Stimulated activated effector memory CD8-positive, alpha-beta T cell treated with anti-CD3 and anti-CD28 coated beads, Interleukin-12 subunit alpha, Interleukin-12 subunit beta, amount 100 ng/mL, for 72 hours (primary cell): ENCODE data around the gene VEGFB.

ENCODE experiments used
- ATAC-seq: fragments of 150-1000 bp; cut with Tn5 transposase; 2 replicates; pipeline ENCODE4 v1.10.0; 2021
- DNase-seq, 2 donors: peaks; one replicate each; pipeline ENCODE4 v3.0.0; 2021 to 2022; ENCODE audit warnings: low spot score in 2 of 2
- H3K27ac Mint-ChIP-seq: one replicate; pipeline ENCODE4 v1.8.0; 2022; ENCODE audit warnings: mild to moderate bottlenecking, mixed read lengths
- H3K36me3 Mint-ChIP-seq: one replicate; pipeline ENCODE4 v1.8.0; 2022; ENCODE audit warnings: mild to moderate bottlenecking, mixed read lengths
- H3K4me1 Mint-ChIP-seq: one replicate; pipeline ENCODE4 v1.8.0; 2022; ENCODE audit warnings: mixed read lengths
- H3K4me3 Mint-ChIP-seq: one replicate; pipeline ENCODE4 v1.8.0; 2022; ENCODE audit warnings: mild to moderate bottlenecking, mixed read lengths
- H3K9me3 Mint-ChIP-seq: one replicate; pipeline ENCODE4 v1.8.0; 2022; ENCODE audit warnings: mixed read lengths

Gene VEGFB, protein sequence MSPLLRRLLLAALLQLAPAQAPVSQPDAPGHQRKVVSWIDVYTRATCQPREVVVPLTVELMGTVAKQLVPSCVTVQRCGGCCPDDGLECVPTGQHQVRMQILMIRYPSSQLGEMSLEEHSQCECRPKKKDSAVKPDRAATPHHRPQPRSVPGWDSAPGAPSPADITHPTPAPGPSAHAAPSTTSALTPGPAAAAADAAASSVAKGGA

DNA sequence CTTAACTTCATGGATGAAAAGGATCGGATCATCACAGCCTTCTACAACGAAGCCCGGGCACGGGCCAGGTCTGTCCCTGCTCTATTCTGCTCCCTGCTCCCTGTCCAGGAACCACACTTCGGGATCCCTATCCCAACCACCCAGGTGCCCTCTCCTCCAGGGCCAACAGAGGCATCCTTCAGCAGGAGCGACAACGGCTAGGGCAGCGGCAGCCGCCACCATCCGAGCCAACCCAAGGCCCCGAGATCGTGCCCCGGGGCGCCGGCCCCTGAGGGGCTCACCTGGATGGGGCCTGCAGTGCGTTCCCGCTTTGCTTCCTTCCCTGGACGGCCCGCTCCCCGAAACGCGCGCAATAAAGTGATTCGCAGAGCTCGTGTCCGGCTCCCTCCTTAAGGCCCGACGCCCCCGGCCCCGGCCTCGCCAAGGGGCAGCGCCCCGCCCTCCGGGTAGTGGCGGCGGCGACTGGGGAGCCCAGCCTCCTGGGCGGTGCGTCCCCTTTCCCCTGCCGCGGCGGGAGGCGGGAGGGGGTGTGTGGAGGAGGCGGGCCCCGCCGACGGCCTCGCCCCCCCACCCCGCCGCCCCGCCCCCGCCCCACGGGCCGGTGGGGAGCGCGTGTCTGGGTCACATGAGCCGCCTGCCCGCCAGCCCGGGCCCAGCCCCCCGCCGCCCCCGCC lies at the start of gene VEGFB:
Gene VEGFB, plus strand, starts transcription at position 672 of the 674 bp plus-strand sequence. CDS start 250 bp downstream, outside the sequence.
- ATAC-seq (peak; percentile 68), DNase-seq (peak; percentile 58 to 80)
- Mint-ChIP-seq H3K4me3 (peak within 1 kb of the TSS; percentile 81), H3K36me3 (peaks cover 41% of the 10 kb centered on the region), H3K27ac (peak within 1 kb of the TSS; percentile 73), H3K9me3 (no peaks in the 10 kb centered on the region), H3K4me1 (peaks cover 38% of the 10 kb centered on the region)

DNA sequence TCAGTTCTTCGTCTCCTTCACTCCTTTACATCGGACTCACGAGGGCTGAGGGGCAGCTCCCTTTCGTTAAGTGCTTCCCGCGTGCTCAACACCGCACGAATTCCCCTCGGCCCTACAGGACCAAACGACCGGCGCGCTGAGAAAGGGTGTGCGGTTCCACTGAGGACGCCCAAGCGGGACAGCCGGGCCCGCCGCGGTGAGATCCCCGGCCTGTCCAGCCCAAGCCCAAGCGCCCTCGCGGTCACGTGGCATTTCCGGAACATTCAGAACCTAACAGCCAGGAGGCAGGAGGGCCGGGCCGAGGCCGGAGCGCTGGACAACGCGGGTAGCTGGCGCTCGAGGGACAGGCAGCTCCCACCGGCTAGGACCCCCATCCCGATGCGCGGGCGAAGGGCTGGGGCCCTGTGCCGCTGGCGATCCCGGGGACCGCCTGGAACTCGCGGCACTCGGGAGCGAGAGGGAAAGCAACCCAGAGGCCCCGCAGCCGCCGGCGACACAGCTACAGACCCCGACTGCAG lies 49.1 kb upstream of the VEGFB start:
- DNase-seq (no peak), ATAC-seq (no peak)
- Mint-ChIP-seq H3K9me3 (no peaks in the 10 kb centered on the region), H3K4me1 (peaks cover 33% of the 10 kb centered on the region), H3K36me3 (peaks cover 17% of the 10 kb centered on the region), H3K4me3 (no peak overlapping the region), H3K27ac (no peak overlapping the region)

DNA sequence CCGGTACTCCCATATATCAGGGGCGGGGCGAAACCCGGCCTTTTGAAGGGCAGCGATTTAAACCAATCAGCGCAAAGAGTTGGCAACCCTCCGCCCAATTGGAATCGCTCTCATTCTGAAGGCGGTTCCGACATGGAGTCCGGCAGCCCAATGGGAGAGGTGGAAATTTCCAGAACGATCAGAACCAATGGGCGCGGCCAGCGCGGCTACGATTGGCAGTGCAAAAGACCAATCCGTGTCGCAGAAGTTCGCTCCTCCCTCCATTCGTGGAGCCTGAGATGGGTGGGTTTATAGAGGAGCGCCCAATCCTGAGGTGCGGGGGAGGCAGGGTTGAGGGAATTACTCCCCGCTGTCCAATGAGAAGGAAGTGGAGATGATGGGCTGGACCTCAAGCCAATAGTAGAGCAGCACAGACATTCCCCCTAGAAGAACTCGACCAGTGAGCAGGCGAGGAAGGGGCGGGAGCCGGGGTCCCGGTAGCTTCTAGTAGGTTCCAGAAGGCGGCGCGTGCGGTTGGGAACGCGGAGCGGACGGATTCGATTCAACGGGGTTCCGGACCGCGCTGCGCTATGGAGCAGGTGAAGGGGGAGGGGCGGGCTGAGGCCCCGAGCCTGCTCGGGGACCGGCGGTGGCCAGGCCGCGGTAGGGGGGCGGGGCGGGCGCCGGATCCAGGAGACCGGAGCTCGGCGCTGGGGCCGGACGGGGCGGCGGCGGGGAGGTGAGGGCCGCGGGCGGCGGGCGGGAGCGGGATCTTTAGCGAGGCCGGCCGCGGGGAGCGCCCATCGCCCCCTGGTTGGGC lies 48.5 kb upstream of the VEGFB start, which contains the start of gene STIP1:
Gene STIP1, plus strand, starts transcription at position 479 of the 799 bp plus-strand sequence. Its CDS starts 91 bp downstream, at position 570.
- no peaks in the 10 kb centered on the region for H3K9me3 Mint-ChIP-seq
- peaks cover 17% of the 10 kb centered on the region for H3K36me3 Mint-ChIP-seq
- peak; percentile 96 to 99 for DNase-seq
- H3K4me1 Mint-ChIP-seq = peaks cover 40% of the 10 kb centered on the region
- ATAC-seq = peak; percentile 86
- no peak within 1 kb of the TSS for H3K4me3 Mint-ChIP-seq
- H3K27ac Mint-ChIP-seq = no peak within 1 kb of the TSS

DNA sequence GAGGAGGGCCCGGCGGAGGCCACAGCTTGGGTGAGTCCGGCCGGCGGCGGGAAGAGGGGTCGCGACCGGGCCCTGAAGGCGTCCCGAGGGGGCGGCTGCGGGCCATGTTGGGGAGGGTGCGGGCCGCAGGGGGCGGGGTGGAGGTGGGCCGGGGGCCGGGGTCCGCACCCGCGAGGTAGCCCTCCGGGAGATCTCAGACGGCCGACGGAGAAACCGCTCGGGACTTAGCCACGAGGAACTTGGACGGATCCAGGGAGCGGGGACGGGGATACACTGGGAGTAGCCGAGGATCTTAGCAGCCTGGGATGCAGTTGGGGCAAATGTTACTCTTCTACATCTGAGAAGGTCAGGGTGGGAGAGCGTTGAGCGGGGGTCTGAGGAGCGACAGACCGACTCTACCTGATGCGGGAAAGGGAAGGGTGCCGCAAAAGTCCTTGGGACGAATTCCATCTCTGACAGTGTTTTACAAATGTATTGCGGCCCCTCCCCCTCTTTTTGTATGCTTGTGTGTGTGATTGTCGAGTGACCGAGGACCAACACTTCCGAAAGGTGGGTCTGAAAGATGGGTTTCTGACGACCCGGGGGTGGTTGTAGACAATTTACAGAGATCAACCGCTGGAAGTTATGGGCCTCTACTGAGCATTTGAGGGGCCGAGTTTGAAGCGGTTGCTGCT lies 47.8 kb upstream of the VEGFB start:
- Mint-ChIP-seq H3K9me3 (no peaks in the 10 kb centered on the region), H3K4me1 (peaks cover 43% of the 10 kb centered on the region), H3K36me3 (peaks cover 17% of the 10 kb centered on the region), H3K27ac (no peak overlapping the region), H3K4me3 (no peak overlapping the region)
- ATAC-seq = no peak
- peak in 1 of 2 donors; percentile 81 for DNase-seq

DNA sequence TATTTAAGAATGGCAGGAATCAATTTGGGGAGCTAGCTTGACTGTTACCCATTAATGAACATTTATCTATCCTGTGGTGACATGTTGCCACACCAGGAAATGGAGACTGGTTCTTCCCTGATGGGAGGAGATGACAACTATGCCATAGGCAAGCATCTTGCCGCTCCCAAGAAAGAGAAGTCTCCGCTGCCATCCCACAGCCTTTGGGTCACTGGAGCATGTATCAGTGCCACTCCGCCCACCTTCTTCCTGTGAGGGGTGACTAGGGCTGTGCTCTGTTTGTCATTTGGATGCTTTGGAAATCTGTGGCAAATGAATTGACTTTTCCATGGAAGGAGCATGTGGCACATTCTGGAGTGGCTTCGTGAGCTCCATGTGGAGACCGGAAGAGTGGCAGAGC lies 42.0 kb upstream of the VEGFB start:
- no peaks in the 10 kb centered on the region for H3K9me3 Mint-ChIP-seq
- no peak overlapping the region for H3K4me3 Mint-ChIP-seq
- DNase-seq = no peak
- H3K4me1 Mint-ChIP-seq = peaks cover 42% of the 10 kb centered on the region
- H3K27ac Mint-ChIP-seq = no peak overlapping the region
- ATAC-seq = no peak
- no peaks in the 10 kb centered on the region for H3K36me3 Mint-ChIP-seq

DNA sequence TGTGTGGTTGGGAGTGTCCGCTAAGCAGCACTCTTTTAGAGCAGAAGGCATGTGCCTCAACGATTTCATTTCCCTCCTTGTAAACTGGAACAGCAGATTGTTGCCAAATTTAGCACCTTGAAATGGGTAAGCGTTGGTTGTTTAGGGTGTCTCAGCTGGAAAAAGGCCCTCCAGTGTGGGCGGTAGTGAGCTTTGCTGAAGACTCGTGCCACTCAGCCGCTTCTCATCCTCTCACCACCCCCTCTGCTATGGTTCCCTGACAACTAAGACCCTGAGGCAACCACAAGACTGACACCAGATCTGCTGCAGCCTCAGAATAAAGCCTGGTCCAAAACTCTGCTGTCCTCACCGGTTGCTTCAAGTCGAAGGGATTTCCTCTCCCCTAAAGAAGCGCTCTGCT lies 37.8 kb upstream of the VEGFB start:
- Mint-ChIP-seq H3K9me3 (no peaks in the 10 kb centered on the region), H3K4me1 (peaks cover 30% of the 10 kb centered on the region), H3K4me3 (no peak overlapping the region), H3K27ac (peak overlapping the region; percentile 53), H3K36me3 (no peaks in the 10 kb centered on the region)
- DNase-seq (no peak), ATAC-seq (no peak)

DNA sequence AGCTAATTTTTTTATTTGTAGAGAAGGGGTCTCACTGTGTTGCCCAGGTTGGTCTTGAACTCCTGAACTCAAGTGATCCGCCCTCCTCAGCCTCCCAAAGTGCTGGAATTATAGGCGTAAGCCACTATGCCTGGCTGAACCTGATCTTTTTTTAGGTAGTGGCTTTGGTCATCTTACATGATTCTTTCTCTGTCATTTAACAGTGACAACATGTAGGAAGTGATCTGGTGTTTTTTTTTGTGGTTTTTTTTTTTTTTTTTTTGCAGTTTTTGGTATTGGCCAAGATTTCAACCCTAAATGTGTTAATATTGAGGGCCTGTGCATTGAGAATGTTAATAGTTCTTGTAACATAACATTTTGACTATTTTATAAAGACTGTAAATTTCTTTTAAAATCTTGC lies 35.9 kb upstream of the VEGFB start:
- H3K27ac Mint-ChIP-seq = no peak overlapping the region
- no peaks in the 10 kb centered on the region for H3K36me3 Mint-ChIP-seq
- H3K4me1 Mint-ChIP-seq = peaks cover 38% of the 10 kb centered on the region
- H3K4me3 Mint-ChIP-seq = no peak overlapping the region
- no peaks in the 10 kb centered on the region for H3K9me3 Mint-ChIP-seq
- DNase-seq (no peak), ATAC-seq (no peak)

DNA sequence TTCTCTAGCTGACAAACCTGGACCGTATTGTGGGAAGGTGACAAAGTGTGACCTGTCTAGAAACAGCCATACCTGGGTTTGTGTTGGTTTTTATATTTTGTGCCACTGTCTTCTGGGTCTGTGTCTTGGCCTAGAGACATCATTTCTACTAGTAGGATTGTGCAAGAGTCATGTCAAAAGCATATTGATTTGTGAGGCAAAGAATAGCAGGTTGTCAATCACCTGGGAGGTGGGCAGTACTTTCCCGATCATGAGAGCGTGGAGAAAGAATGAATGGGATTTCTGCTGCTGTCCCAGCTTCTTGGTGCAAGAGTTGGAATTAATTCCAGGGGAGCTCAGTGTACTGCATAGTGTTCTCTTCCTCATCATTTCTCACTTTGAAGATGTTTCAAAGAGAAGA lies 32.8 kb upstream of the VEGFB start:
- peaks cover 45% of the 10 kb centered on the region for H3K4me1 Mint-ChIP-seq
- no peak overlapping the region for H3K27ac Mint-ChIP-seq
- H3K36me3 Mint-ChIP-seq = no peaks in the 10 kb centered on the region
- no peak for DNase-seq
- H3K9me3 Mint-ChIP-seq = no peaks in the 10 kb centered on the region
- no peak overlapping the region for H3K4me3 Mint-ChIP-seq
- no peak for ATAC-seq

DNA sequence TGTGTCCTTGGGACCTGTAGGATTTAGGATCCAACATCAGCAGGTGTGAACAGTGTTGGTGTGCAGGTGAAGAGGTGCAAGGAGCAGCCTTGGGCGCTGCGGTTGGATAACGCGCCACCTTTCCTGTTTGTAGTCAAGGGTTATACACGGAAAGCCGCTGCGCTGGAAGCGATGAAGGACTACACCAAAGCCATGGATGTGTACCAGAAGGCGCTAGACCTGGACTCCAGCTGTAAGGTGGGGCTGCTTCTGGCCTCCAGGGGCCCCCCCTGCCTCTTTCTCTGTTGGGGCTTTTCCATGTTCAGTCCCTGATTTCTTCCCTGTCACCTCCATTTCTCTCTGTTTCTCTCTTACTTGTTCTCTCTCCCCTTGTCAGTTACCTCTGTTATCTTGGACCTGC lies 31.4 kb upstream of the VEGFB start:
- Mint-ChIP-seq H3K9me3 (no peaks in the 10 kb centered on the region), H3K4me3 (no peak overlapping the region), H3K27ac (no peak overlapping the region), H3K36me3 (no peaks in the 10 kb centered on the region), H3K4me1 (peaks cover 44% of the 10 kb centered on the region)
- no peak for ATAC-seq
- no peak for DNase-seq

DNA sequence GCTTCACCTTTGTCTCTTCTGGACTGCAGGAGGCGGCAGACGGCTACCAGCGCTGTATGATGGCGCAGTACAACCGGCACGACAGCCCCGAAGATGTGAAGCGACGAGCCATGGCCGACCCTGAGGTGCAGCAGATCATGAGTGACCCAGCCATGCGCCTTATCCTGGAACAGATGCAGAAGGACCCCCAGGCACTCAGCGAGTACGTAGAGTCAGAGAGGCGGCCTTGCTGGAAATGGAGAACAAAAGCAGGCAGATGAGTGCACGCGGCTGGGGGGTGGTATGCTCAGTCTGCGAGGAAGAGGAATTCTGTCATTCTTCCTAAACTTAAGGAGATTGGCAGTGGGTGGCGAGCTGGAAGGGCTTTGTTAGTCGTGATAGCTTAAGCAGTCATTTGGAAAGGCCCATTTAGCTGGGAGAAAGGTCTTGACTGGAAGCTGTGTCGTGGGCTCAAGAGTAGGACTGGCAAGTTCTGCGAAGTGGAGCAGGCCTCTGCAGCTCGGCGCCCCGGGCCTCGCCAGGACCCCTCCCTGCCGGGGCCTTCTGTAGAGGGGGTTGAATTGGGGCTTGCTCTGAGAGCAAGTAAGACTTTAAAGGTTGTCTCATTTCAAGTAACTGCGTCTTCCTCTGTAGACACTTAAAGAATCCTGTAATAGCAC lies 30.8 kb upstream of the VEGFB start:
- no peaks in the 10 kb centered on the region for H3K9me3 Mint-ChIP-seq
- H3K4me1 Mint-ChIP-seq = peaks cover 50% of the 10 kb centered on the region
- H3K36me3 Mint-ChIP-seq = no peaks in the 10 kb centered on the region
- ATAC-seq (no peak), DNase-seq (no peak)
- no peak overlapping the region for H3K4me3 Mint-ChIP-seq
- peak overlapping the region; percentile 68 for H3K27ac Mint-ChIP-seq

DNA sequence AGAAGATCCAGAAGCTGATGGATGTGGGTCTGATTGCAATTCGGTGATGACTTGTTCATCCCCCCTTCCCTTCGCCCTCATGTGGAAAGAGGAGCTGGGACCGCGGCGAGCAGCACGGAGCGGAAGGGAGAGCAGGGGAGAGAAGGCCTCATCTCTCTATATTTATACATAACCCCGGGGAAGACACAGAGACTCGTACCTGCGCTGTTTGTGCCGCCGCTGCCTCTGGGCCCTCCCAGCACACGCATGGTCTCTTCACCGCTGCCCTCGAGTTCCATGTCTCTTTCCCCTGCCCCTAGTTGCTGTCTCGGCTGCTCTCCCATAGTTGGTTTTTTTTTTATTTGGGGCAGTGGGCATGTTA lies 30.3 kb upstream of the VEGFB start:
- Mint-ChIP-seq H3K36me3 (no peaks in the 10 kb centered on the region), H3K27ac (peak overlapping the region; percentile 68), H3K4me1 (peaks cover 55% of the 10 kb centered on the region), H3K9me3 (no peaks in the 10 kb centered on the region), H3K4me3 (no peak overlapping the region)
- ATAC-seq = no peak
- no peak for DNase-seq

DNA sequence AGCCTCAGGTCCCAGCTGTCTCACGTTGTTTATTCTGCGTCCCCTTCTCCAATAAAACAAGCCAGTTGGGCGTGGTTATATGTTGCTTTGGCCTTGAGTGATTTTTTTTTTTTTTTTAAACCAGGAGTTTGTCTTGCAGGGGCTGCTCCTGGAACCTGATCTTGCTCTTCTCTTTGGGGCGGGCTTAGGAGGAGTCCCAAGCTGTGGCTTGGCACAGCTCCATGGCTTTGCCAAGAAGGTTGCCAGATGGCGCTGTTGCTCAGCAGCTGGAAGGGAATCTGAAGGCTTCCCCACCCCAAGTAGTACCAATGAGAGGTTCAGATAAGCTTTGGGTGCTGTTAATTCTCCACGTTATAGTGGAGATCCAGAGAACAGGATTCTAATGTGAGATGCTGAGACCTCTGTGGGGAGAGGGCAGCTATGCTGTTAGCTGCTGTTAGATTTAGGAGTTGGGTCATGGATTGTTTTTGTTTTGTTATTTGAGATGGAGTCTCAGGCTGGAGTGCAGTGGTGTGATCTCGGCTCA lies 29.9 kb upstream of the VEGFB start:
- Mint-ChIP-seq H3K4me1 (peaks cover 60% of the 10 kb centered on the region), H3K27ac (peak overlapping the region; percentile 68), H3K4me3 (peak overlapping the region; percentile 91), H3K36me3 (no peaks in the 10 kb centered on the region), H3K9me3 (no peaks in the 10 kb centered on the region)
- DNase-seq (peak in 1 of 2 donors; percentile 61), ATAC-seq (peak; percentile 44)

DNA sequence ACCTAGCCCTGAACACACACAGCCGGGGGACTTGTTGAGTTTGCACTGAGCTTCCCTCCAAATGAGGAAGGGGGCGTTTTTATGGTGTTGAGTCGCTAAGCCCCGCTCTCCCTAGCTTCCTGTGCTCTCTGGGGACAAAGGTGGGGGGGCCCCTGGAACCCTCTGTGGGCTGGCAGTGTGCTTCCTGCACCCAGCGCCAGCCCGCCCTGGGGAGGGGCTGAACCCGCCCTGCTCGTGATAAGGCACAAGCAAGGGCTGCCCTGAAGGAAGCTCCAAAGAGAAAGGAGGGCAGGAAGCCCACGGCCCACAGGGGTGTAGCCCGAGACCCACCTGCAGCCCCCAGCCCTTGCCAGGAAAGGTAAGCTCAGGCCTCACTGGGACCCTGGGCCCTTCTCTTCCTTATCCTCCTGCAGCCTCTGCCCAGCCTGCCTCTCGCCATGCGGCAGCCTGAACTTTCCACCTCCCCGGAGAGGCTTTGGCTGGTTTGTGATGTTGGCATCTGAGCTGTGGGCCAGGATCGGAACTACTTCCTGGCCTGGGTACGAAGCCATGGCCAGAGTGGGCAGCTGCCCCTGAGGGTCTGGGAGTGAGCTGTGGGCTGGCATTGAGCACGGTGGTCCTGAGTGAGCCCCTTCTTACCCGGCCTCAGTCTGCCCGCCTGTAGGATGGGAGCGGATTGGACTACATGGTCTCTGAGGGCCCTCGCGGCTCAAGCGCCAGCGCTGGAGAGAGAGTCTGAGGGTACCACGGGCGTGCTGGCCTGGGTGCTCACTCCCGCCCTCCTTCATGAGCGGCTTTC lies 27.7 kb upstream of the VEGFB start, which contains the start of gene FERMT3:
Gene FERMT3, plus strand, starts transcription at position 265 of the 799 bp plus-strand sequence. CDS start 644 bp downstream, outside the sequence.
- Mint-ChIP-seq H3K36me3 (no peaks in the 10 kb centered on the region), H3K27ac (peak within 1 kb of the TSS; percentile 96), H3K9me3 (no peaks in the 10 kb centered on the region), H3K4me1 (peaks cover 66% of the 10 kb centered on the region), H3K4me3 (peak within 1 kb of the TSS; percentile 91)
- ATAC-seq (peak; percentile 56), DNase-seq (peak; percentile 54 to 83)
